HEK293 (cell line): ENCODE results near the gene GDPD5.

Experiments
- CTCF ChIA-PET: fragments of 350-600 bp; formaldehyde crosslinking; extraction: SDS; loops from one replicate; lab custom pipeline; 2021; ENCODE audit warnings: antibody characterized with exemption; lab: Yijun Ruan, JAX
- POLR2A ChIA-PET: fragments of 300-600 bp; formaldehyde crosslinking; extraction: SDS; loops from one replicate; lab custom pipeline; 2020; ENCODE audit warnings: antibody characterized with exemption, inconsistent platforms; lab: Yijun Ruan, JAX
- H3K27ac ChIP-seq: fragments of 200-500 bp; sonication (Bioruptor generic); 2 replicates; pipeline ENCODE4 v1.5.1; 2014; ENCODE audit warnings: low read depth, low read length, control low read depth, inconsistent platforms; ENCODE audit errors: extremely low read depth
- H3K36me3 ChIP-seq, 2 experiments: fragments of 200-500 bp in 1 of 2; sonication (Bioruptor generic) in 1 of 2; 1 replicate in 1 of 2; 2 replicates in 1 of 2; pipeline ENCODE4 v1.5.1; 2014 to 2017; ENCODE audit warnings: inconsistent platforms in 2 of 2, low read length in 2 of 2; ENCODE audit not compliant: control insufficient read depth in 2 of 2, insufficient read depth in 1 of 2
- H3K4me1 ChIP-seq: fragments of 200-500 bp; sonication (Bioruptor generic); 2 replicates; pipeline ENCODE4 v1.5.1; 2014; ENCODE audit warnings: mild to moderate bottlenecking, low read length, inconsistent platforms; ENCODE audit not compliant: control insufficient read depth, insufficient read depth
- H3K4me3 ChIP-seq: 2 replicates; pipeline ENCODE4 v1.5.1; 2011; ENCODE audit warnings: low read depth, mild to moderate bottlenecking, control low read depth, low read length, moderate library complexity
- H3K9me3 ChIP-seq: fragments of 200-500 bp; sonication (Bioruptor generic); 2 replicates; pipeline ENCODE4 v1.5.1; 2014; ENCODE audit warnings: low read depth, low read length, inconsistent platforms; ENCODE audit not compliant: control insufficient read depth, insufficient read depth
- KLF1 ChIP-seq: fragments of 450-650 bp; formaldehyde crosslinking; IDR thresholded peaks from 2 replicates; pipeline ENCODE4 v1.5.1; 2016; ENCODE audit warnings: missing biosample characterization, missing genetic modification characterization
- KLF7 ChIP-seq: fragments of 450-650 bp; formaldehyde crosslinking; IDR thresholded peaks from 2 replicates; pipeline ENCODE4 v1.5.1; 2016; ENCODE audit warnings: missing biosample characterization, missing genetic modification characterization, borderline replicate concordance
- SP3 ChIP-seq: fragments of 450-650 bp; formaldehyde crosslinking; IDR thresholded peaks from 2 replicates; pipeline ENCODE4 v1.5.1; 2016; ENCODE audit warnings: missing biosample characterization, missing genetic modification characterization
- SP7 ChIP-seq: fragments of 450-650 bp; formaldehyde crosslinking; IDR thresholded peaks from 2 replicates; pipeline ENCODE4 v1.5.1; 2016; ENCODE audit warnings: missing biosample characterization, missing genetic modification characterization
- YY1 ChIP-seq: fragments of 450-650 bp; formaldehyde crosslinking; IDR thresholded peaks from 2 replicates; pipeline ENCODE4 v1.5.1; 2018; ENCODE audit warnings: missing biosample characterization, missing genetic modification characterization
- ZBTB20 ChIP-seq: fragments of 450-650 bp; formaldehyde crosslinking; IDR thresholded peaks from 2 replicates; pipeline ENCODE4 v1.5.1; 2016; ENCODE audit warnings: missing biosample characterization, missing genetic modification characterization
- ZFHX2 ChIP-seq: fragments of 450-650 bp; formaldehyde crosslinking; conservative IDR thresholded peaks from 2 replicates; pipeline ENCODE4 v1.5.1; 2016; ENCODE audit warnings: missing biosample characterization, missing genetic modification characterization
- ZNF16 ChIP-seq: fragments of 450-650 bp; formaldehyde crosslinking; IDR thresholded peaks from 2 replicates; pipeline ENCODE4 v1.5.1; 2016; ENCODE audit warnings: low read depth, missing biosample characterization, missing genetic modification characterization
- ZNF211 ChIP-seq: fragments of 450-650 bp; formaldehyde crosslinking; IDR thresholded peaks from 2 replicates; pipeline ENCODE4 v1.5.1; 2016; ENCODE audit warnings: low read depth, missing biosample characterization, missing genetic modification characterization
- ZNF366 ChIP-seq: fragments of 450-650 bp; formaldehyde crosslinking; conservative IDR thresholded peaks from 2 replicates; pipeline ENCODE4 v1.5.1; 2016; ENCODE audit warnings: missing biosample characterization, missing genetic modification characterization
- ZNF37A ChIP-seq: fragments of 450-650 bp; IDR thresholded peaks from 2 replicates; pipeline ENCODE4 v1.5.1; 2018; ENCODE audit warnings: missing biosample characterization, missing genetic modification characterization
- ZNF433 ChIP-seq: fragments of 450-650 bp; formaldehyde crosslinking; IDR thresholded peaks from 2 replicates; pipeline ENCODE4 v1.5.1; 2016; ENCODE audit warnings: missing biosample characterization, missing genetic modification characterization, low read depth
- ZNF510 ChIP-seq: fragments of 450-650 bp; formaldehyde crosslinking; IDR thresholded peaks from 2 replicates; pipeline ENCODE4 v1.5.1; 2018; ENCODE audit warnings: mild to moderate bottlenecking, missing genetic modification characterization, missing biosample characterization; ENCODE audit not compliant: insufficient replicate concordance
- ZNF707 ChIP-seq: fragments of 450-650 bp; formaldehyde crosslinking; IDR thresholded peaks from 2 replicates; pipeline ENCODE4 v1.5.1; 2016; ENCODE audit warnings: missing biosample characterization, missing genetic modification characterization
- ZNF768 ChIP-seq: fragments of 450-650 bp; formaldehyde crosslinking; IDR thresholded peaks from 2 replicates; pipeline ENCODE4 v1.5.1; 2018; ENCODE audit warnings: missing biosample characterization, mild to moderate bottlenecking, missing genetic modification characterization
- ZNF830 ChIP-seq: fragments of 450-650 bp; IDR thresholded peaks from 2 replicates; pipeline ENCODE4 v1.5.0; 2018; ENCODE audit warnings: missing biosample characterization, missing genetic modification characterization, low read depth, mild to moderate bottlenecking, moderate library complexity
- ZSCAN23 ChIP-seq: fragments of 450-650 bp; formaldehyde crosslinking; IDR thresholded peaks from 2 replicates; pipeline ENCODE4 v1.5.1; 2016; ENCODE audit warnings: missing biosample characterization, missing genetic modification characterization
- TF ChIP-seq, protein P1 (sequence below): fragments of 450-650 bp; formaldehyde crosslinking; IDR thresholded peaks from 2 replicates; pipeline ENCODE4 v1.5.0; 2017; ENCODE audit warnings: missing biosample characterization, missing genetic modification characterization, borderline replicate concordance
- TF ChIP-seq, protein P2 (sequence below): fragments of 450-650 bp; formaldehyde crosslinking; IDR thresholded peaks from 2 replicates; pipeline ENCODE4 v1.5.1; 2017; ENCODE audit warnings: missing biosample characterization, missing genetic modification characterization
- TF ChIP-seq, protein P3 (sequence below): fragments of 450-650 bp; formaldehyde crosslinking; IDR thresholded peaks from 2 replicates; pipeline ENCODE4 v1.5.1; 2016; ENCODE audit warnings: missing biosample characterization, missing genetic modification characterization
- TF ChIP-seq, protein P4 (sequence below): IDR thresholded peaks from 2 replicates; pipeline ENCODE4 v1.6.1; 2011; ENCODE audit warnings: mild to moderate bottlenecking, low read depth, low read length, borderline replicate concordance
- TF ChIP-seq, protein P5 (sequence below): fragments of 450-650 bp; formaldehyde crosslinking; IDR thresholded peaks from 2 replicates; pipeline ENCODE4 v1.5.1; 2016; ENCODE audit warnings: missing biosample characterization, missing genetic modification characterization
- TF ChIP-seq, protein P6 (sequence below): fragments of 450-650 bp; formaldehyde crosslinking; IDR thresholded peaks from 2 replicates; pipeline ENCODE4 v1.5.1; 2016; ENCODE audit warnings: missing biosample characterization, missing genetic modification characterization

Gene GDPD5

DNA sequence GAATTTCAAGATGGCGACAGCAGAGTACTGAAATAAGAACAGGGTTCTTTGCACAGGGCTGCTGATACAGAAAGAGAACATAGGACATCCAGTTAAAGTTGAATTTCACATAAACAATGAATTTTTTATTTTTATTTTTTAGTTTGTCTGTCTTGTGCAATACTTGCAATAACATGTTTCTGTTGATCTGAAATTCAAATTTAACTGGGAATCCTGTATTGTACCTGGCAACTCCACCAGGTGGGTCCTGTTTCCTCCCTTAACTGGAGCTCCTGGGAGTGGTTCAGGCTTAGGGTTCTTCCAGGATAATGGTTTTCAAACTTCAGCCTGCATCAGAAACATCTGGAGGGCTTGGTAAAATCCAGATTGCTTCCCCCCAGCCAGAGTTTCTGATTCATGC is 21.4 kb upstream of the GDPD5 start:
- CTCF ChIA-PET: interaction anchor here (0.6 to 2.3 kb wide), 16 partner anchors 13 to 1070 kb away, joined by 3 to 29 read pairs (median 4); no protein-coding TSS in a partner anchor
- TF ChIP-seq, protein P1, sequence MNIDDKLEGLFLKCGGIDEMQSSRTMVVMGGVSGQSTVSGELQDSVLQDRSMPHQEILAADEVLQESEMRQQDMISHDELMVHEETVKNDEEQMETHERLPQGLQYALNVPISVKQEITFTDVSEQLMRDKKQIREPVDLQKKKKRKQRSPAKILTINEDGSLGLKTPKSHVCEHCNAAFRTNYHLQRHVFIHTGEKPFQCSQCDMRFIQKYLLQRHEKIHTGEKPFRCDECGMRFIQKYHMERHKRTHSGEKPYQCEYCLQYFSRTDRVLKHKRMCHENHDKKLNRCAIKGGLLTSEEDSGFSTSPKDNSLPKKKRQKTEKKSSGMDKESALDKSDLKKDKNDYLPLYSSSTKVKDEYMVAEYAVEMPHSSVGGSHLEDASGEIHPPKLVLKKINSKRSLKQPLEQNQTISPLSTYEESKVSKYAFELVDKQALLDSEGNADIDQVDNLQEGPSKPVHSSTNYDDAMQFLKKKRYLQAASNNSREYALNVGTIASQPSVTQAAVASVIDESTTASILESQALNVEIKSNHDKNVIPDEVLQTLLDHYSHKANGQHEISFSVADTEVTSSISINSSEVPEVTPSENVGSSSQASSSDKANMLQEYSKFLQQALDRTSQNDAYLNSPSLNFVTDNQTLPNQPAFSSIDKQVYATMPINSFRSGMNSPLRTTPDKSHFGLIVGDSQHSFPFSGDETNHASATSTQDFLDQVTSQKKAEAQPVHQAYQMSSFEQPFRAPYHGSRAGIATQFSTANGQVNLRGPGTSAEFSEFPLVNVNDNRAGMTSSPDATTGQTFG (tag by site-specific recombination): no peak
- no peak for TF ChIP-seq ZNF37A (tag by site-specific recombination)
- no peak for TF ChIP-seq ZNF211 (tag by site-specific recombination)
- no peak for TF ChIP-seq ZSCAN23
- no peak for TF ChIP-seq ZFHX2
- TF ChIP-seq ZNF830 (tag by site-specific recombination): no peak
- no peak for TF ChIP-seq ZBTB20 (tag by site-specific recombination)
- no peak for TF ChIP-seq ZNF510 (tag by site-specific recombination)
- no peak for TF ChIP-seq SP3 (tag by site-specific recombination)
- no peak for TF ChIP-seq KLF7 (tag by site-specific recombination)
- no peak for TF ChIP-seq KLF1 (tag by site-specific recombination)
- no peak for TF ChIP-seq ZNF707 (tag by site-specific recombination)
- TF ChIP-seq, protein P2, sequence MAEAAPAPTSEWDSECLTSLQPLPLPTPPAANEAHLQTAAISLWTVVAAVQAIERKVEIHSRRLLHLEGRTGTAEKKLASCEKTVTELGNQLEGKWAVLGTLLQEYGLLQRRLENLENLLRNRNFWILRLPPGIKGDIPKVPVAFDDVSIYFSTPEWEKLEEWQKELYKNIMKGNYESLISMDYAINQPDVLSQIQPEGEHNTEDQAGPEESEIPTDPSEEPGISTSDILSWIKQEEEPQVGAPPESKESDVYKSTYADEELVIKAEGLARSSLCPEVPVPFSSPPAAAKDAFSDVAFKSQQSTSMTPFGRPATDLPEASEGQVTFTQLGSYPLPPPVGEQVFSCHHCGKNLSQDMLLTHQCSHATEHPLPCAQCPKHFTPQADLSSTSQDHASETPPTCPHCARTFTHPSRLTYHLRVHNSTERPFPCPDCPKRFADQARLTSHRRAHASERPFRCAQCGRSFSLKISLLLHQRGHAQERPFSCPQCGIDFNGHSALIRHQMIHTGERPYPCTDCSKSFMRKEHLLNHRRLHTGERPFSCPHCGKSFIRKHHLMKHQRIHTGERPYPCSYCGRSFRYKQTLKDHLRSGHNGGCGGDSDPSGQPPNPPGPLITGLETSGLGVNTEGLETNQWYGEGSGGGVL (tag by site-specific recombination): no peak
- TF ChIP-seq, protein P3, sequence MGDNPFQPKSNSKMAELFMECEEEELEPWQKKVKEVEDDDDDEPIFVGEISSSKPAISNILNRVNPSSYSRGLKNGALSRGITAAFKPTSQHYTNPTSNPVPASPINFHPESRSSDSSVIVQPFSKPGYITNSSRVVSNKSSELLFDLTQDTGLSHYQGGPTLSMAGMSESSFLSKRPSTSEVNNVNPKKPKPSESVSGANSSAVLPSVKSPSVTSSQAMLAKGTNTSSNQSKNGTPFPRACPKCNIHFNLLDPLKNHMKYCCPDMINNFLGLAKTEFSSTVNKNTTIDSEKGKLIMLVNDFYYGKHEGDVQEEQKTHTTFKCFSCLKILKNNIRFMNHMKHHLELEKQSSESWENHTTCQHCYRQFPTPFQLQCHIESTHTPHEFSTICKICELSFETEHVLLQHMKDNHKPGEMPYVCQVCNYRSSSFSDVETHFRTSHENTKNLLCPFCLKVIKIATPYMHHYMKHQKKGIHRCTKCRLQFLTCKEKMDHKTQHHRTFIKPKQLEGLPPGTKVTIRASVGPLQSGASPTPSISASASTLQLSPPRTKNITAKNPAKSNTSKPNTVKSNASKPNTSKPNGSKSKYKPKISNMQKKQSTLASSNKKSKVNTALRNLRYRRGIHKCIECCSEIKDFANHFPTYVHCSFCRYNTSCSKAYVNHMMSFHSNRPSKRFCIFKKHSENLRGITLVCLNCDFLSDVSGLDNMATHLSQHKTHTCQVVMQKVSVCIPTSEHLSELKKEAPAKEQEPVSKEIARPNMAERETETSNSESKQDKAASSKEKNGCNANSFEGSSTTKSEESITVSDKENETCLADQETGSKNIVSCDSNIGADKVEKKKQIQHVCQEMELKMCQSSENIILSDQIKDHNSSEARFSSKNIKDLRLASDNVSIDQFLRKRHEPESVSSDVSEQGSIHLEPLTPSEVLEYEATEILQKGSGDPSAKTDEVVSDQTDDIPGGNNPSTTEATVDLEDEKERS (tag by site-specific recombination): no peak
- TF ChIP-seq YY1 (tag by site-specific recombination): no peak
- TF ChIP-seq ZNF433 (tag by site-specific recombination): no peak
- TF ChIP-seq, all 188 proteins: peak for 0
- Histone ChIP-seq H3K4me3 (no peak overlapping the region), H3K4me1 (no peaks in the 10 kb centered on the region), H3K9me3 (no peaks in the 10 kb centered on the region), H3K36me3 (no peaks in the 10 kb centered on the region), H3K27ac (no peak overlapping the region)
- POLR2A ChIA-PET: no interaction called here

DNA sequence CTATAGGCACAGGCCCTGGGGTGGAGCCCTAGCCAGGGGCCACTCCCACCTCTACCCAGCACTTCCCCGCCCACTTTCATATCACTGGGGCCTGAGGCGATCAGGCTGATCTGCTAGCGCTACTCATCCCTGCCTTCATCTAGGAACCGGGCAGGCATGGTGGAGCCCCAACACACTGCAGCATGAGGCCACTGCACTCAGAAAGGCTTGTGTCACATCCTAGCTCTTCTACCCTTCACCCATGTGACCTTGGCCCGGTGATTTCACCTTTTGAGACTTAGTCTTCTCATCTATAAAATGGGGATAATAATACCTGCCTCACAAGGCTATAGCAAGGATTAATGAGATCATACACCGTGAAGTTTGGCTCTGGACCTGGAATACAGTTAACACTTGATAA is 18.1 kb upstream of the GDPD5 start:
- CTCF ChIA-PET: interaction anchor here (1.0 to 1.6 kb wide), 2 partner anchors 10 to 33 kb away, joined by 6 to 9 read pairs; no protein-coding TSS in a partner anchor
- H3K4me1 ChIP-seq: no peaks in the 10 kb centered on the region
- no peak overlapping the region for H3K27ac ChIP-seq
- no peaks in the 10 kb centered on the region for H3K36me3 ChIP-seq
- POLR2A ChIA-PET: no interaction called here
- no peaks in the 10 kb centered on the region for H3K9me3 ChIP-seq
- no peak overlapping the region for H3K4me3 ChIP-seq
- TF ChIP-seq, protein P4, sequence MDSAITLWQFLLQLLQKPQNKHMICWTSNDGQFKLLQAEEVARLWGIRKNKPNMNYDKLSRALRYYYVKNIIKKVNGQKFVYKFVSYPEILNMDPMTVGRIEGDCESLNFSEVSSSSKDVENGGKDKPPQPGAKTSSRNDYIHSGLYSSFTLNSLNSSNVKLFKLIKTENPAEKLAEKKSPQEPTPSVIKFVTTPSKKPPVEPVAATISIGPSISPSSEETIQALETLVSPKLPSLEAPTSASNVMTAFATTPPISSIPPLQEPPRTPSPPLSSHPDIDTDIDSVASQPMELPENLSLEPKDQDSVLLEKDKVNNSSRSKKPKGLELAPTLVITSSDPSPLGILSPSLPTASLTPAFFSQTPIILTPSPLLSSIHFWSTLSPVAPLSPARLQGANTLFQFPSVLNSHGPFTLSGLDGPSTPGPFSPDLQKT: no peak
- no peak for TF ChIP-seq SP7
- no peak for TF ChIP-seq ZNF510 (tag by site-specific recombination)
- no peak for TF ChIP-seq ZNF366 (tag by site-specific recombination)
- TF ChIP-seq, protein P5, sequence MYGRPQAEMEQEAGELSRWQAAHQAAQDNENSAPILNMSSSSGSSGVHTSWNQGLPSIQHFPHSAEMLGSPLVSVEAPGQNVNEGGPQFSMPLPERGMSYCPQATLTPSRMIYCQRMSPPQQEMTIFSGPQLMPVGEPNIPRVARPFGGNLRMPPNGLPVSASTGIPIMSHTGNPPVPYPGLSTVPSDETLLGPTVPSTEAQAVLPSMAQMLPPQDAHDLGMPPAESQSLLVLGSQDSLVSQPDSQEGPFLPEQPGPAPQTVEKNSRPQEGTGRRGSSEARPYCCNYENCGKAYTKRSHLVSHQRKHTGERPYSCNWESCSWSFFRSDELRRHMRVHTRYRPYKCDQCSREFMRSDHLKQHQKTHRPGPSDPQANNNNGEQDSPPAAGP (tag by site-specific recombination): no peak
- TF ChIP-seq ZNF768 (tag by site-specific recombination): no peak
- TF ChIP-seq, protein P6, sequence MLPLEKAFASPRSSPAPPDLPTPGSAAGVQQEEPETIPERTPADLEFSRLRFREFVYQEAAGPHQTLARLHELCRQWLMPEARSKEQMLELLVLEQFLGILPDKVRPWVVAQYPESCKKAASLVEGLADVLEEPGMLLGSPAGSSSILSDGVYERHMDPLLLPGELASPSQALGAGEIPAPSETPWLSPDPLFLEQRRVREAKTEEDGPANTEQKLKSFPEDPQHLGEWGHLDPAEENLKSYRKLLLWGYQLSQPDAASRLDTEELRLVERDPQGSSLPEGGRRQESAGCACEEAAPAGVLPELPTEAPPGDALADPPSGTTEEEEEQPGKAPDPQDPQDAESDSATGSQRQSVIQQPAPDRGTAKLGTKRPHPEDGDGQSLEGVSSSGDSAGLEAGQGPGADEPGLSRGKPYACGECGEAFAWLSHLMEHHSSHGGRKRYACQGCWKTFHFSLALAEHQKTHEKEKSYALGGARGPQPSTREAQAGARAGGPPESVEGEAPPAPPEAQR (tag by site-specific recombination): no peak
- TF ChIP-seq ZNF16 (tag by site-specific recombination): no peak
